B cell (primary cell): ENCODE results near the gene PCDH9. TPM values are rescaled to one million over a fixed set of nuclear protein-coding genes. Genes with fewer than 3 reads are reported as not detected.

Experiments
- ATAC-seq: fragments of 200-7000 bp; cut with Tn5 transposase; one replicate; pipeline ENCODE4 v1.10.0; 2021; ENCODE audit warnings: low read depth, mild to moderate bottlenecking, moderate number of reproducible peaks, moderate library complexity
- CTCF ChIA-PET: fragments of 350-600 bp; sonication (Branson Sonifier 250); formaldehyde crosslinking; loops from one replicate; lab custom pipeline; 2021; ENCODE audit warnings: antibody characterized with exemption, inconsistent platforms; lab: Charles Lee
- POLR2A ChIA-PET: fragments of 350-600 bp; sonication (Branson Sonifier 250); formaldehyde crosslinking; loops from one replicate; lab custom pipeline; 2021; ENCODE audit warnings: antibody characterized with exemption; lab: Charles Lee
- DNase-seq: peaks from one replicate; pipeline ENCODE4 v3.0.0; 2013
- H2AFZ ChIP-seq: 2 replicates; pipeline ENCODE4 v1.6.1; 2012; ENCODE audit warnings: mild to moderate bottlenecking, low read depth, low read length; ENCODE audit not compliant: insufficient read depth, poor library complexity, severe bottlenecking
- H3K27ac ChIP-seq, 2 donors: 1 replicate in 1 of 2; 2 replicates in 1 of 2; pipeline ENCODE4 v1.5.1; 2012 to 2013; ENCODE audit warnings: low read length in 2 of 2, mild to moderate bottlenecking in 2 of 2, moderate library complexity in 1 of 2
- H3K27me3 ChIP-seq, 4 experiments: fragments of 200-600 bp in 1 of 4; sonication (generic) in 1 of 4; replicated peaks in 1 of 4; 1 replicate in 2 of 4; 2 replicates in 2 of 4; pipeline versions ENCODE4 v1.6.1 to v1.7.0; 2013 to 2016; ENCODE audit warnings: low read length in 3 of 4, mild to moderate bottlenecking in 2 of 4, mixed read lengths in 1 of 4, moderate library complexity in 1 of 4; ENCODE audit not compliant: insufficient read depth in 4 of 4, control insufficient read depth in 3 of 4; ENCODE audit errors: control extremely low read depth in 1 of 4
- H3K36me3 ChIP-seq, 2 experiments: replicated peaks in 1 of 2; 1 replicate in 1 of 2; 2 replicates in 1 of 2; pipeline versions ENCODE4 v1.6.1 to v1.7.1; 2013; ENCODE audit warnings: low read length in 1 of 2; ENCODE audit not compliant: insufficient read depth in 2 of 2, control insufficient read depth in 1 of 2; ENCODE audit errors: control extremely low read depth in 1 of 2, extremely low read depth in 1 of 2
- H3K4me1 ChIP-seq, 2 donors: fragments of 200-600 bp in 1 of 2; sonication (generic) in 1 of 2; 1 replicate in 1 of 2; 2 replicates in 1 of 2; pipeline versions ENCODE4 v1.5.1 to v1.6.1; 2013 to 2017; ENCODE audit warnings: low read length in 2 of 2; ENCODE audit not compliant: control insufficient read depth in 2 of 2, insufficient read depth in 2 of 2
- H3K4me2 ChIP-seq: replicated peaks from 2 replicates; pipeline ENCODE3; 2012; ENCODE audit warnings: mild to moderate bottlenecking, low read depth, low read length; ENCODE audit not compliant: poor library complexity, severe bottlenecking
- H3K4me3 ChIP-seq, 5 experiments: fragments of 200-600 bp in 1 of 5; sonication (generic) in 1 of 5; 1 replicate in 3 of 5; 2 replicates in 2 of 5; pipeline versions ENCODE4 v1.5.1 to v1.7.0; 2011 to 2016; ENCODE audit warnings: low read length in 4 of 5, mild to moderate bottlenecking in 4 of 5, low read depth in 2 of 5, control low read depth in 1 of 5, moderate library complexity in 1 of 5; ENCODE audit not compliant: insufficient read depth in 1 of 5; ENCODE audit errors: control extremely low read depth in 1 of 5, extremely low read depth in 1 of 5
- H3K79me2 ChIP-seq: fragments of 200-600 bp; sonication (generic); one replicate; pipeline ENCODE4 v1.6.0; 2016; ENCODE audit warnings: low read length; ENCODE audit not compliant: control insufficient read depth, insufficient read depth
- H3K9ac ChIP-seq: fragments of 200-600 bp; sonication (generic); 2 replicates; pipeline ENCODE4 v1.6.1; 2017; ENCODE audit warnings: mild to moderate bottlenecking, low read length, moderate library complexity
- H3K9me3 ChIP-seq, 3 donors: one replicate each; pipeline versions ENCODE4 v1.6.1 to v1.7.1; 2013; ENCODE audit warnings: low read length in 2 of 3; ENCODE audit not compliant: control insufficient read depth in 2 of 3, insufficient read depth in 1 of 3; ENCODE audit errors: control extremely low read depth in 1 of 3
- H4K20me1 ChIP-seq: 2 replicates; pipeline ENCODE4 v1.6.0; 2012; ENCODE audit warnings: mild to moderate bottlenecking, low read length; ENCODE audit not compliant: insufficient read depth, control insufficient read depth, poor library complexity, severe bottlenecking
- H3K27ac Mint-ChIP-seq: one replicate; pipeline ENCODE4 v1.8.0; 2021; ENCODE audit warnings: mixed read lengths
- H3K27me3 Mint-ChIP-seq: one replicate; pipeline ENCODE4 v1.8.0; 2021; ENCODE audit warnings: mixed read lengths
- H3K4me1 Mint-ChIP-seq: one replicate; pipeline ENCODE4 v1.8.0; 2021; ENCODE audit warnings: mixed read lengths
- H3K4me3 Mint-ChIP-seq: one replicate; pipeline ENCODE4 v1.8.0; 2021; ENCODE audit warnings: mixed read lengths
- H3K9me3 Mint-ChIP-seq: one replicate; pipeline ENCODE4 v1.8.0; 2022; ENCODE audit warnings: mixed read lengths; ENCODE audit not compliant: insufficient read depth
- CTCF ChIP-seq: fragments of 200-600 bp; IDR thresholded peaks from one replicate; pipeline ENCODE4 v1.8.0; 2022; ENCODE audit warnings: antibody characterized with exemption, mild to moderate bottlenecking
- EZH2 ChIP-seq: IDR thresholded peaks from 2 replicates; pipeline ENCODE4 v1.6.1; 2012; ENCODE audit warnings: borderline replicate concordance, low read depth, mild to moderate bottlenecking, moderate library complexity, low read length; ENCODE audit not compliant: insufficient read depth, poor library complexity, severe bottlenecking
- WGBS: methylation state at CpG from one replicate; pipeline ENCODE4 v1.1.5; 2013; ENCODE audit warnings: missing lambda C conversion rate; ENCODE audit not compliant: insufficient coverage; 5-methylcytosine and 5-hydroxymethylcytosine counted together
- intact Hi-C: fragments of 100-400 bp; cut with micrococcal nuclease; formaldehyde crosslinking; loops from one replicate; pipeline ENCODE4 v1.10.0; 2022
- polyA plus RNA-seq: library from polyadenylated mRNA; depleted of rRNA; stranded (reverse); fragments of >200 nt; gene quantifications from 2 replicates; pipeline ENCODE4 v1.2.3, GENCODE V29; 2012
- total RNA-seq, 2 donors: library from RNA; stranded (reverse); fragments of 120-200 nt in 1 of 2; gene quantifications; 1 replicate in 1 of 2; 2 replicates in 1 of 2; pipeline versions ENCODE4 v1.2.3 to v1.2.4, GENCODE V29; 2013 to 2022

PCDH9 gene
- total and polyA plus RNA-seq, 2 donors (not counting 1 experiment from before 2014, with no cell fraction given), result 13.1 to 21.8 TPM

- Mint-ChIP-seq H3K27ac (no peak overlapping the region), H3K27me3 (no peaks in the 10 kb centered on the region), H3K9me3 (peaks cover 2% of the 10 kb centered on the region), H3K4me1 (no peaks in the 10 kb centered on the region), H3K4me3 (no peak overlapping the region)
- H3K27ac ChIP-seq, result no peak overlapping the region
- peaks cover 0 to 8% (median 2%) of the 10 kb centered on the region in 3 donors for H3K9me3 ChIP-seq
- H3K4me2 ChIP-seq, result no peak overlapping the region
- H3K4me1 ChIP-seq, result no peaks in the 10 kb centered on the region
- H4K20me1 ChIP-seq, result no peaks in the 10 kb centered on the region
- no peak overlapping the region for H2AFZ ChIP-seq
- no peaks in the 10 kb centered on the region for H3K79me2 ChIP-seq
- H3K36me3 ChIP-seq, result no peaks in the 10 kb centered on the region
- no peak overlapping the region for H3K9ac ChIP-seq
- ChIA-PET CTCF (no interaction called here), POLR2A (no interaction called here)
- no peak for ATAC-seq
- no peak for DNase-seq
- intact Hi-C loops, result no loop called here
- H3K4me3 ChIP-seq, result no peak overlapping the region
- no CpG with 5 or more reads among the region's 1 CpG for WGBS
- H3K27me3 ChIP-seq, result no peaks in the 10 kb centered on the region
- no peak for TF ChIP-seq EZH2
- no peak for TF ChIP-seq CTCF
Observed at GRCh38 chr13:66275416-66275815, 954.7 kb downstream of the PCDH9 start.

- H3K27me3 ChIP-seq, result no peaks in the 10 kb centered on the region
- H3K4me2 ChIP-seq, result no peak overlapping the region
- peaks cover 0 to 8% (median 0%) of the 10 kb centered on the region in 3 donors for H3K9me3 ChIP-seq
- POLR2A ChIA-PET, result no interaction called here
- H2AFZ ChIP-seq, result no peak overlapping the region
- Mint-ChIP-seq H3K9me3 (no peaks in the 10 kb centered on the region), H3K4me3 (no peak overlapping the region), H3K4me1 (no peaks in the 10 kb centered on the region), H3K27ac (no peak overlapping the region), H3K27me3 (no peaks in the 10 kb centered on the region)
- ATAC-seq (no peak), DNase-seq (no peak)
- CTCF ChIA-PET, result no interaction called here
- no peak overlapping the region for H3K27ac ChIP-seq
- intact Hi-C loops, result no loop called here
- no peaks in the 10 kb centered on the region for H3K4me1 ChIP-seq
- H3K9ac ChIP-seq, result no peak overlapping the region
- no CpG with 5 or more reads among the region's 1 CpG for WGBS
- no peaks in the 10 kb centered on the region for H3K36me3 ChIP-seq
- TF ChIP-seq EZH2, result no peak
- no peak for TF ChIP-seq CTCF
- H3K4me3 ChIP-seq, result no peak overlapping the region
- H3K79me2 ChIP-seq, result no peaks in the 10 kb centered on the region
- no peaks in the 10 kb centered on the region for H4K20me1 ChIP-seq
Observed at GRCh38 chr13:66273011-66273410, 957.1 kb downstream of the PCDH9 start.
